Mammary microvascular endothelial cell (primary cell): Measurements from ENCODE around the gene DENND1C. TPM values are rescaled to one million over a fixed set of nuclear protein-coding genes. Genes with fewer than 3 reads are reported as not detected.

Experiments
- total RNA-seq: library from RNA; depleted of rRNA; stranded (reverse); fragments of >200 nt; gene quantifications from 2 replicates; pipeline ENCODE4 v1.2.3, GENCODE V29; 2015

The DENND1C gene, protein sequence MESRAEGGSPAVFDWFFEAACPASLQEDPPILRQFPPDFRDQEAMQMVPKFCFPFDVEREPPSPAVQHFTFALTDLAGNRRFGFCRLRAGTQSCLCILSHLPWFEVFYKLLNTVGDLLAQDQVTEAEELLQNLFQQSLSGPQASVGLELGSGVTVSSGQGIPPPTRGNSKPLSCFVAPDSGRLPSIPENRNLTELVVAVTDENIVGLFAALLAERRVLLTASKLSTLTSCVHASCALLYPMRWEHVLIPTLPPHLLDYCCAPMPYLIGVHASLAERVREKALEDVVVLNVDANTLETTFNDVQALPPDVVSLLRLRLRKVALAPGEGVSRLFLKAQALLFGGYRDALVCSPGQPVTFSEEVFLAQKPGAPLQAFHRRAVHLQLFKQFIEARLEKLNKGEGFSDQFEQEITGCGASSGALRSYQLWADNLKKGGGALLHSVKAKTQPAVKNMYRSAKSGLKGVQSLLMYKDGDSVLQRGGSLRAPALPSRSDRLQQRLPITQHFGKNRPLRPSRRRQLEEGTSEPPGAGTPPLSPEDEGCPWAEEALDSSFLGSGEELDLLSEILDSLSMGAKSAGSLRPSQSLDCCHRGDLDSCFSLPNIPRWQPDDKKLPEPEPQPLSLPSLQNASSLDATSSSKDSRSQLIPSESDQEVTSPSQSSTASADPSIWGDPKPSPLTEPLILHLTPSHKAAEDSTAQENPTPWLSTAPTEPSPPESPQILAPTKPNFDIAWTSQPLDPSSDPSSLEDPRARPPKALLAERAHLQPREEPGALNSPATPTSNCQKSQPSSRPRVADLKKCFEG
- total RNA-seq: not detected in 2 replicates

DNA sequence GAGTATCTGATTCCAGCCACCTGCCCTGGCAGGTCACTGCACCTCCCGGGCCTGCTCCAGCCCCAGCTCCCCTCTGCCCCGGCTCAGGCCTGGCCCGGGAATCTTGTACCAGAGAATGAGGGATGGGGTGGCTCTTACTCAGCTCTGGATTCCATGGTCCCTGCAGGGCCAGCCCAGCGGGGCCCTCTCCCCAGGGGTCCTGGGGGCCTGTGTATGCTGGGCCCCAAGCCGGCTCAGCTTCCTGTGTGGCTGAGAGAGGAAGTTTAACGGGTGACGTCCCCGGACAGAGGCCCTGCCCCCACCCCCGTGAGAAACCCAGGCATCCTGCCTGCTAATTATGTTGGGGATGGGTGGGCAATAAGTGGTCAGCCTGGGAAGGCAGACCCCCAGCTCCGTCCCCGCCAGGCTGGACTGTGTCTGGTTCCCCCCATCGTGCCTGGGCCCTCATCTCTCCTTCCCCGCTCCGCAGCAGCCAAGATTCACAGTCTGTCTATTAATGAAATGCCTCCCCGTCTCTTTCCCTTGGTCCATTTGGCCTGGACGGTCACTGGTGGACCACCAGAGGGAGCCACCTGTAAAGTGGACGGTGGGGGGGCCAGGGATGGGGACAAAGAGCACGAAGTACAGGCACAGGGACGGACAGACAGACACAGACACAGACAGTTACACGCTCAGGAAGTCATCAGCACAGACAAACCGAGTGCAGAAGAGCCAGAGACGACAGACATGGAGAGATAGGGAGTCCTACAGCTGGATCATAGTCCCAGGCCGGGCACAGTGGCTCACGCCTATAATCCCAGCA, at the start of gene DENND1C:
Gene DENND1C, minus strand, starts transcription at position 247 of the 802 bp plus-strand sequence. Its CDS starts 92 bp downstream, at position 155.

DNA sequence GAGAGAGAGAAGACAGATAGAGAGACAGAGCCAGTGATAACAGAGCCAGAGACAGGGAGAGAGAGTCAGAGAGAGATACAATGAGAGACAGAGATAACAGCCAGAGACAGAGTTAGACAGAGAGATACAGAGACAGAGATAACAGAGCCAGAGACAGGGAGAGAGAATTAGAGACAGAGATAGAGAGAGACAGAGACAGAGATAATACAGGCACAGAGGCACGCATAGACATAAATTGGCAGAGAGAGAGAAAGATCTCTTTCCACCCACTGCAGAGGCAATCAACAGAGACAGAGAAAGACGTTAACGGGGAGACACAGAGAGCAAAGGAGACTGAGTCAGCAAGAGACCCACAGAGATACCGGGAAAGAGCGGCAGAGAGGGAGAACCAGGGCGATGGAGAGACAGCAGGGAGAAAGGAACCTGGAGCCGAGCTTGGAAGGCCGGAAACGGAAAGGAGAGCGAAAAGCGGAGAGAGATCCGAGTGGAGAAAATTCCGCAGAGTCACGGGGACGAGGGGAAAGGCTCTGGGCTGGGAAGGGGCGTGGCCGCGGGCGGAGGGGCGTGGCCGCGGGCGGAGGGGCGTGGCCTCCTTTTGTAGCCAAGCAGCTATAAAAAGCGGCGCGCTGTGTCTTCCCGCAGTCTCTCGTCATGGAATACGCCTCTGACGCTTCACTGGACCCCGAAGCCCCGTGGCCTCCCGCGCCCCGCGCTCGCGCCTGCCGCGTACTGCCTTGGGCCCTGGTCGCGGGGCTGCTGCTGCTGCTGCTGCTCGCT, 49.0 kb upstream of the DENND1C start, which contains the start of gene TNFSF9:
Gene TNFSF9, plus strand, starts transcription at position 641 of the 777 bp plus-strand sequence. Its CDS starts 11 bp downstream, at position 652.

DNA sequence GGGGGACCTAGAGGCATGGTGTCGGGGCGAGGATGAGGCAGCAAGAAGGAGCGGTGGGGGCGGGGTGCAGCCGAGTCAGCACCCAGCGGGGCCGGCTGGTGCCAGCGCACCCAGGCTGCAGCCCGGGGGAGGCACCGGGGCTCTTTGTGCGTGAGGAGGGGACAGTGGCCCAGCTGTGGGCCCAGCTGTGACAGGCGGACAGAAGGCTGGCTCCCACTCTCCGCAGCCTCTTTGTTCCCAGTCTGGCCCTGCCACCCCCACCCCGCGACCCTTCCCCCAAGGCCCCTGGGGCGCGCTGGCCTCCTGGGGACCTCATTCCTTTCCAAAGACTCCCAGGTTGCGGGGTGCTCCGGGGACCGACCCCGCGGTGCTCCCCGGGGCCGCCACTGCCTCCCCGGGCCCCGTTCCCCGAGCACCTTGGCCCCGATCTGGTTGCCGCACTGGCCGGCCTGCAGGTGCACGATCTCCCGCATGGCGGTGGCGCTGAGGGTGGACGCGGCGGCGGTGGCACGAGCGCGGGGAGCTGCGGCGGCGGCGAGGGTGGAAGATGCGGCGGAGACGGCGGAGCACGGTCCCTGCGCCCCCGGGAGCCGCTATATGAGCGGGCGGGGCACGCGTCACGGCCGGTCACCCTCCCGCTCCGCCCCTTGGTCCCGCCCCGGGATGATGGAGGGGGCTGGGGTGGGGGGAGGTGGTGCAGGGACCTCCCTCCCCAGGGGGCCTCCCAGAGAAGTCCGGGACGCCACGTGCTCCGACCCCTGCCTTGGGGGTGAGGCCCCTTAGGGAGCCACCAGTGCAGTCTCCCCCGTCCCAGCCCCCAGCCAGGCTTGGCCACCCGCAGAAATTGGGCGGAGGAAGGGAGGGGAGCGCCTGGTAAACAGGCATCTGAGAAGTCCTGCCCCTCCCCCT, 20.4 kb upstream of the DENND1C start, which contains the start of gene TUBB4A:
Gene TUBB4A, minus strand, starts transcription at position 570 of the 909 bp plus-strand sequence. Its CDS starts 97 bp downstream, at position 473.

DNA sequence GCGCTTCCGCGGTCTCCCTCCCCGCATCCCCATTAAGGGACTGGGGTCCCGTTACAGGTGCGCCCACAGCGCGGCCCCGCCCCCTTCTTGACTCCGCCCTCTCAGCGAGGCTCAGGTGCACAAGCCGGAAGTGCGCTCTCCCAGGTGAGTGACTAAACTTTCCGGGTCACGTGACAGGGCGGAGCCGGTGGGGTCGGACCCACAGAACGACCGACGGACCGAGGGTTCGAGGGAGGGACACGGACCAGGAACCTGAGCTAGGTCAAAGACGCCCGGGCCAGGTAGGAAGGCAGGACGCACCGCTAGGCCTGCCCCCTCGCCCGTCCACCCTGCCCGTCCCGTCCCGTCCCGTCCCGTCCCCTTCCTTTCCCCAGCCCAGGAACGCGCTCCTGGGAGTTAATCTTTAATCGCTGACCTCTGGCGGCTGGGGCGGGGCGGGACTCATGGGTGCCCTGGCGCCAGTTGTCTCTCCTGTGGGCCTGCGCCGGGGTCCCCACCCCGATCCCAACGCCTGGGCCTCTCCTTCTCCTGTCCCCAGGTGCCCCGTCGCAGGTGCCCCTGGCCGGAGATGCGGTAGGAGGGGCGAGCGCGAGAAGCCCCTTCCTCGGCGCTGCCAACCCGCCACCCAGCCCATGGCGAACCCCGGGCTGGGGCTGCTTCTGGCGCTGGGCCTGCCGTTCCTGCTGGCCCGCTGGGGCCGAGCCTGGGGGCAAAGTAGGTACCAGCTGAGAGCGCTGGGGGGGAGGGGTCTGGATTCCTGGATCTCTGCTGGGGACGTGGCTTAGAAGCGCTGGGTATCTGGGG, 17.3 kb downstream of the DENND1C start, which contains the start of gene CRB3:
Gene CRB3, plus strand, starts transcription at position 202 of the 804 bp plus-strand sequence. Its CDS starts 431 bp downstream, at position 633.

DNA sequence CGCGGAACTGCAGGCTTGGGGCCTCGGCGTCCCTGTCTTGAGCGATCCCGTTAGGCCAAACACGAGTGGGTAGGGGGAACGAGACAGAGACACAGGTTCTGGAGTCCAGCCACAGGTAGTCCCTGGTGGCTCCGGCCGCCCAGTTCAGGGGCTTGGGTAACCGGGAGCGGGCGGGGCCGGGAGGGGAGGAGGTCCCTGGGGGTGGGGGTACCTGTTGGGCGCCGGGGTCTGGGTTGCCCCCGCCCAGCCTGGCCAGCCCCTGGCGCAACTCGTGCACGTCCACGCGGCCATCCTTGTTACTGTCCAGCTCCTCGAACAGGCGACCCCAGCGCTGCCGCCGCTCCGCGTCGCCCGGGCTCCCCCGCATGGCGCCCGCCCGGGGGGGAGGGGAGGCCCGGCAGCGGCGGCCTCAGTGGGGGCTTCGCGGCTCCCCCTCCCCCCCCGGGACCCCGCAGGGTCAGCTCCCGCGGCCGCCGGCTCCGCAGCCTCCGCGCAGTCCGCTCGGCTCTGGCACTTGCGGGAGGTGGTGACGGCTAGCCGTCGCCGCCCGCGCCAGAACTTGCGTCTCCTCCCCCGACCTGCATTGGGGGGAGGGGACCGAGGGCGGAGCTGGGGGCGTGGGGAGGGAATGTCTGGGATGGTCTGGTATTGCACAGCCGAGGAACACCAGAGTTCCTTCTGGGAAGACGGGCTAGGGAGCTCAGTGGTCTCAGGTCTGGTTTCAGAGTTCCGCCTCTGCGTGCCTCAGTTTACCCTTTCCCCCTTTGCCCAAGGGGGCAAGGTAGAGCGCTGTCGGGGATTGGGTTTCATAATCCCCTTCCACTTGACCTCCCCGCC, 22.1 kb downstream of the DENND1C start, which contains the start of gene SLC25A23:
Gene SLC25A23, minus strand, starts transcription at position 531 of the 837 bp plus-strand sequence. Its CDS starts 164 bp downstream, at position 367.

GRCh38 chr19:6433663-6434062, 47.9 kb downstream of the DENND1C start, which contains the start of gene SLC25A41:
Gene SLC25A41, minus strand, starts transcription at chr19:6433763. Its CDS starts 70 bp downstream, at chr19:6433693.

GRCh38 chr19:6424195-6424938, 57.2 kb downstream of the DENND1C start, which contains the start of gene KHSRP:
Gene KHSRP, minus strand, starts transcription at chr19:6424811. Its CDS starts 110 bp downstream, at chr19:6424701.

Other genes starting within 250 kb of the DENND1C start
- 20.2 and 22.0 TPM in 2 replicates for gene MLLT1, start 201.8 kb downstream of the DENND1C start, total RNA-seq
- not detected in 2 replicates for gene ACER1, start 148.2 kb downstream of the DENND1C start, total RNA-seq
- 134 and 153 TPM in 2 replicates for gene CLPP, start 120.3 kb downstream of the DENND1C start, total RNA-seq
- gene ALKBH7, start 109.0 kb downstream of the DENND1C start, total RNA-seq: 23.7 and 27.7 TPM in 2 replicates
- gene PSPN, start 105.9 kb downstream of the DENND1C start, total RNA-seq: 0.84 and 3.9 TPM in 2 replicates
- 35.0 and 39.8 TPM in 2 replicates for gene GTF2F1, start 88.6 kb downstream of the DENND1C start, total RNA-seq
- 168 and 220 TPM in 2 replicates for gene KHSRP, start 57.0 kb downstream of the DENND1C start, total RNA-seq
- not detected in 2 replicates for gene SLC25A41, start 48.0 kb downstream of the DENND1C start, total RNA-seq
- gene SLC25A23, start 22.0 kb downstream of the DENND1C start, total RNA-seq: 10.1 and 11.4 TPM in 2 replicates
- not detected in 2 replicates for gene CRB3, start 17.5 kb downstream of the DENND1C start, total RNA-seq
- gene TUBB4A, start 20.5 kb upstream of the DENND1C start, total RNA-seq: not detected in 2 replicates
- 1.0 and 1.3 TPM in 2 replicates for gene TNFSF9, start 49.2 kb upstream of the DENND1C start, total RNA-seq
- 0.33 and 2.8 TPM in 2 replicates for gene CD70, start 109.4 kb upstream of the DENND1C start, total RNA-seq
- not detected in 2 replicates for gene TNFSF14, start 188.4 kb upstream of the DENND1C start, total RNA-seq
- gene C3, start 238.9 kb upstream of the DENND1C start, total RNA-seq: 1.1 and 2.3 TPM in 2 replicates